ENCODE data around the gene SNX7.

GRCh38 chr1:98693385-98693784 is 31.9 kb downstream of the SNX7 start:
- no peak for TF ChIP-seq CTCF (IDR thresholded peaks at IDR 0.05)
- TF ChIP-seq POLR2A (IDR thresholded peaks at IDR 0.05) = no peak

Data from uterus (tissue), 2 donors.